ENCODE data around the gene SLC27A3.

Gene SLC27A3

GRCh38 chr1:153818876-153819275, 43.7 kb downstream of the SLC27A3 start:
- no peak for TF ChIP-seq CTCF (IDR thresholded peaks at IDR 0.05; ENCODE audit: extremely low read depth, missing control alignments)
- DNase-seq (ENCODE audit: low spot score), result no peak

- no peak for TF ChIP-seq CTCF (IDR thresholded peaks at IDR 0.05; ENCODE audit: extremely low read depth, missing control alignments)
Measured at GRCh38 chr1:153827168-153827964, 52.2 kb downstream of the SLC27A3 start.

More at GRCh38 chr1:153827168-153827964, 52.2 kb downstream of the SLC27A3 start:
- DNase-seq (ENCODE audit: low spot score), result no peak
